GM21619 (cell line): ENCODE results near the gene CAMK2A.
"Not testable (repeated sequence)": the region's sequence is repeated elsewhere in the genome, so short reads cannot be mapped to it uniquely, and the experiment has no call there.

Source experiments
- ATAC-seq: cut with Tn5 transposase; IDR thresholded peaks from one replicate; pipeline ENCODE4 v1.9.1; 2021; ENCODE audit not compliant: unreplicated experiment

CAMK2A gene

DNA sequence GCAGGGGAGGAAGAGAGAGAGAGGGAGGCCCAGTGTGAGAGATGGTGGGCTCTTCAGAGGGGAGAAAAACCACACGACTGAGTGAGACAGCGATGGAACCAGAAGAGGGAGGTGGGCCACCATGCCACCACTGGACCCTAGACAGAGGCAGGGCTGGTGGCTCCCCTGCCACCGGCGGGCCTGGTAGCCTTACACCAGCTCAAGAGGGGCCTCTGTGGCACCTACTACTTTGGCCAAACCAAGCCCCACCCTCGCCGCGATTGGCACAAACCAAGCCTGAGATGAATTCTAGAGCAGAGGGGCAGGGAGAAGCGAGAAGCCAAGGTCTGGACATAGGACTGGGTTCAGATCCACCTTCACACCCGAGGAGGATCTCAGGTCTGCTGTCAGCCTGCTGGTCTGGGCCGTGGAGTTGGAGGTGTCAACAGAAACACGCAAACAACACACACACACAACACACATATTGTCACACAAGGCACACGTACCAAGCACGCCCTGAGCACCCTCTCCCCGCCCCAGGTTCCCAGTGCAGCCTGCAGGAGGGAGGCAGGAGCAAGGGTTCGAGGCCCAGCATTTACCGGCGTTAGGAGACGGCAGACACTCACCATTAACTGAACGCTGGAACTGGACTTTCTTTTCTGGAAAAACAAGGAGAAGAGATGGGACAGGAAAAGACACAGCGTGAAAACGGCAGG is 50.3 kb downstream of the CAMK2A start:
- no peak for ATAC-seq

- no peak for ATAC-seq
Observed at GRCh38 chr5:150238646-150239045, 50.9 kb downstream of the CAMK2A start.

- no peak for ATAC-seq
Observed at GRCh38 chr5:150236981-150237754, 52.4 kb downstream of the CAMK2A start.

GRCh38 chr5:150236313-150236712 is 53.3 kb downstream of the CAMK2A start:
- no peak for ATAC-seq

DNA sequence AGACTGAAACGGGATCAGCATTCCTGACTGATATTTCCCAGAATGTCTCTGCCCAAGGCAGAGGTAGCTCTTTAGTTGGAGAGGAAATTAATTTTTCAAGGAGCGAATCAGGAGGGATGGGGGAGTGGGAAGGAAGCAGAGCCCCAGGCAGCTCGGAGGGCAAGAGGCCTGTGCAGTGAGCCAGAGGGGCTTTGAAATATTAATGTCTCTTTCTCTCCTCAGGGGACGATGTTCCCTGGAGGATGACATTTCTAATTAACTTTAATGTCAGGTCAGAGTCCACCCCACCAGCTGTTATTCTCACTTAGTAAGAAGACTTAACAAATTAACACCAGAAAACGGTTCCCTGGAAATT is 54.1 kb downstream of the CAMK2A start:
- ATAC-seq = no peak

DNA sequence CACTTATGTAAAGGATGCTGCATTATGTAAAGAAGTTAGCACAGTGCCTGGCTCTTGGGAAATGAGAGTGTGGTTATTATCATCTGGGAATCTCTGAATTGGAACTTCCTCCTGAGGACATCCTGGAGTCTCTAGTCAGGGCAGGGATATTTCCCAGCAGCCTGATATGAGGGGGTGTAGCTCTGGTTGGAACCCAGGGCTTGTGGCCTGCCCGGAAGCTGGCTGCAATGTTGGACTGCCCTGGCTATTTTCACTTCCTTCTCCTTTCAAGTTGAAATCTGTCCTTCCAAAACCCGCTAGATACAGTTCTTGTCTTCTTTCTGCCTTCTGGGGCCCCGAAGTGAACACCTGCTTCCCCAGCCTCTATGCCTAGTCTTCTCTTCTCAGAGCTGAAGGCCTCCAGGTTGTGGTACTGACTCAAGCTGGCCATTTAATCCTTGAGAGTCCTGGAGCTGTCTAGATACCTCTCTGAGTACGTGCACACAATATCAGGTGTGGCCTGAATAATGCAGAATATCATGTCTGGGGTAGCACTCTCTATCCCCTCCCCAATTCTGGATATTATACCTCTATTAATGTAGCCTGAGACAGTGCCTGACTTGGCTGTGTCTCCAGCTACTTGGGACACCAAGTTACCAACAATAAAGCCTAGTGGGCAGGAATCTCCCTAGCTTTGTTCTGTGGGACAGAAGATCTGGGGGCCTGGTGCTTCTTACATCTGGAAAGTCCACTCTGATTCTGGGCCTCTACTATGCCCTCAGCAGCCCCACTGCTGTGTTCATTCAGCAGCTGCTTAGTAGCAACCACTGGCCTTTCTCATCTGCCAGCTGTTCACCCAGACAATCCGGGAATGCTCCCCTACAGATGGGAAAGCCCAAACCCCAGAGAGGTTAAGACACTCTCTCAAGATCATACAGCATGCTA is 54.7 kb downstream of the CAMK2A start:
- no peak for ATAC-seq

DNA sequence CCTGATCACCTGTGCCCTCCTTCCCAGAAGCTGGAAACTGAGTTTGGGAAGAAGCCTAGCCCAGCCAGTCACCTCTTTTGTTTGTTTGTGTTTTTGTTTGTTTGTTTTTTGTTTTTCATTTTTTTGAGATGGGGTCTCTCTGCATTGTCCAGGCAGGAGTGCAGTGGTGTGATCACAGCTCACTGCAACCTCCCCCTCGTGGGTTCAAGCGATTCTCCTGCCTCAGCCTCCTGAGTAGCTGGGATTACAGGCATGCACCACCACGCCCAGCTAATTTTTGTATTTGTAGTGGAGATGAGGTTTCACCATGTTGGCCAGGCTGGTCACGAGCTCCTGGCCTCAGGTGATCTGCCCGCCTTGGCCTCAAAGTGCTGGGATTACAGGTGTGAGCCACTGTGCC is 55.9 kb downstream of the CAMK2A start:
- not testable (repeated sequence) for ATAC-seq

GRCh38 chr5:150230842-150231241 is 58.7 kb downstream of the CAMK2A start:
- ATAC-seq = no peak

- no peak for ATAC-seq
Observed at GRCh38 chr5:150229571-150229970, 60.0 kb downstream of the CAMK2A start.

DNA sequence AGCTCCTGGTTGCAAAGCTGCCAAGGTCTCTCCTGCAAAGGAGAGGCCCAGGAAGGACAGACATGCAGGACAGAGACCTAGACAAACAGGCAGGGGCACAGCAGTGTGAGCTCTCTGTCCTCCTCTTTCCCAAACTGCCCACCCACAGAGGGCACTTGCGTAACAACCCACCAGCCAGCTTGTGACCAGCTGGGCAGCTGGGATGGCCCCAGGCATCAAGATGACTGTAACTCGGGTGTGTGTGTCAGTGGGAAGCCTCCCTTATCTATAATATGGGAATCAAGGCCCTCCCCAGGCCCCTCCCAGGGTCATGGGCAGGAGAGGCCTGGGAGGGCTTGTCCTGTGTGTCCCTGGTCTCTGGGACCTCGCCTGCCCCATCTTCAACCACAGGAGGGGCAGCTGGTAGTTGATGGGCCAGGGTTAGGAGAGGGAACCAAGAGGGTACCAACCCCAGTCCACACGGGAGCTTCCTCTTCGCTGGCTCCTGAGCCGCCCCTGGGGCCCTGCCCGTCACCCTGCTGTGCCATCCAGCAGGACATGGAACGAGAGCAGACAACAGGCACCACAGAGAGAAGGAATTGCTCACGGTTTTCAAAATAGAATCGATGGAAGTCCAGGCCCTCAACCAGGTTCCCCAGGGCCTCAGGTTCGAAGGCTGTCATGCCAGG is 61.8 kb downstream of the CAMK2A start:
- ATAC-seq = no peak

GRCh38 chr5:150227036-150227435 is 62.5 kb downstream of the CAMK2A start:
- ATAC-seq = no peak

- no peak for ATAC-seq
Observed at GRCh38 chr5:150224483-150225027, 65.0 kb downstream of the CAMK2A start.

- ATAC-seq = no peak
Observed at GRCh38 chr5:150223474-150223873, 66.1 kb downstream of the CAMK2A start.

DNA sequence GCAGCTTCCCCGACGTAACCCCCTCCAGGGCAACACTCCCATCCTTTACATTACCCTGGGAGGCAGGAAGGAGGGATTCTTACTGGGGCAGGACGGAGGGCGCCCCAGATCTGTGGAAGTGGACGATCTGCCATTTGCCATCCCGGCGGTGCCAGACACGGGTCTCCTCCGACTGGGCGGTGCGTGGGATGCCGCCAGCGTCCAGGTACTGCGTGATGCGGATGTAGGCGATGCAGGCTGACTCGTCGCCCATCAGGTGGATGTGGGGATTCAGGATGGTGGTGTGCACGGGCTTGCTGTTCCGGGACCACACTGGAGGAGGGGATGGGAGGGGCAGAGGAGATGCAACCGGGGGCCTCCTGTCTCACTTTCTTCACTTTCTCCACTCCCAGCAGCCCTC is 66.7 kb downstream of the CAMK2A start:
- ATAC-seq = no peak

DNA sequence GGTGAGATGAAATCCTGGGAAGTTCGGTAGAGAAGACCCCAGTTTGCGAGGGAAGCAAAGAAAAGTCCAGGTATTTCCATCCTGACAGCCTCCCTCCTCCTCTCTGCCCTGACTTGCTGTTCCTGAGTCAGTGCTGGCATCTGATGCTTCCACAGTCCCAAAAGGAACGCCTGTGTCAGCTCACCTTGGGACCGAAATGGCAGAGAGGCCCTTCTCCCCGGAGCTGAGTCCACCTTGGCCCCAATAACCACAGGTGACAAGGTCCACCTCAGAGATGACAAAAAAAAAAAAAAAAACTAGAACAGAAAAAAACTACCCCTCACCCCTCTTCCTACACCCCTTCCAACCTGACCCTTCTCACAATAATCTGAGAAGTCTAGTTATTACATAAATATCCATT is 68.1 kb downstream of the CAMK2A start:
- no peak for ATAC-seq

DNA sequence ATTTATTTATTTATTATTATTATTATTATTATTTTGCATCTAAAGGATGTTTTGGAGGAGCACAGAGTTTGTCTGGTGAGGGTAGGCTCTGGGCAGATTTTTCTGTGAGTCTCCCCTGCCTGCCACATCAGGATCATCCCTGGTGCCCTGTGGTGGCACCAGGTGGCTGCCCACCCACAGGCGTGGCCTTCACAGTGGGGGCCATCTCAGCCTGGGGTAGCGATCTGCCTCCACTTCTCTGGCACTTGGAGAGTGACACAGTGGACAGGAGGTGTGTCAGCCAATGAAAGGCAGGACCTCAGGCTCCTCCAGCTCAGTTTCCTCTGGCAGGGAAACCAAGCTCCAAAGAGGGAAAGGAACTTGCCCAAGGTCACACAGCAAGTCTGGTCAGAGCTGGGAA is 69.7 kb downstream of the CAMK2A start:
- no peak for ATAC-seq

DNA sequence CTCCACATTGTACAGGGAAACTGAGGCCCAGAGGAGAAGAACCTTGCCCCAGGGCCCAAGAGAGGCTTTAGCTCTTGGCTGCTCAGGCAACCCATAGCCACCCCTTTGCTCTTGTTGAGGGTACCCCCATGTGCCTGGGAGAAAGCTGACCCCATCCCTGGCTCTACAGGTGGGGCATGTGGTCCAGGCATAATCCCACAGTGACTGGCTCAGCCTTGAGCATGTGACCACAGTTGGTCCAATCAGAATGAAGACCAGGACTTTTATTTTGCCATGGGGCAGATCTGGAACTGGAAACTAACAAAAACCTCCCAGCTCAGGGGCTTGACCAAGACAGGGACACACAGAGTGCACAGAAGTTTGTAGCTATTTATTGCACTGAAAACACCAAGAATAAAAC is 70.4 kb downstream of the CAMK2A start:
- ATAC-seq = no peak

DNA sequence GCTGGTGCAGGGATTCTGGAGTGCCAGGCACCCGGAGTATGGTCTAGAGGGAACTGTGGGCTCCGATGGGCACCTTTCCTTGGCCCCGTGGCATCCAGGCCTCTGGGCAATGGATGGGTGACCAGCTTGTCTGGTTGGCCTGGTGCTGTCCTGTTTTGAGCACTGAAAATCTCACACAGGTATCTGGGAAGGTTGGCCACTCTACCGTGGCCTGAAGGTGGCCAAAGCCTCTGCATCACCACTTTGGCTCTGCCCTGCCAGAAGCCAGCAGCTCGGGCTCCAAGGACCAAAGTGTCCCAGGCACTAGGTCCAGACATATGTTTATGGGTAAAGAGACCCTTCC is 70.9 kb downstream of the CAMK2A start:
- ATAC-seq = no peak

DNA sequence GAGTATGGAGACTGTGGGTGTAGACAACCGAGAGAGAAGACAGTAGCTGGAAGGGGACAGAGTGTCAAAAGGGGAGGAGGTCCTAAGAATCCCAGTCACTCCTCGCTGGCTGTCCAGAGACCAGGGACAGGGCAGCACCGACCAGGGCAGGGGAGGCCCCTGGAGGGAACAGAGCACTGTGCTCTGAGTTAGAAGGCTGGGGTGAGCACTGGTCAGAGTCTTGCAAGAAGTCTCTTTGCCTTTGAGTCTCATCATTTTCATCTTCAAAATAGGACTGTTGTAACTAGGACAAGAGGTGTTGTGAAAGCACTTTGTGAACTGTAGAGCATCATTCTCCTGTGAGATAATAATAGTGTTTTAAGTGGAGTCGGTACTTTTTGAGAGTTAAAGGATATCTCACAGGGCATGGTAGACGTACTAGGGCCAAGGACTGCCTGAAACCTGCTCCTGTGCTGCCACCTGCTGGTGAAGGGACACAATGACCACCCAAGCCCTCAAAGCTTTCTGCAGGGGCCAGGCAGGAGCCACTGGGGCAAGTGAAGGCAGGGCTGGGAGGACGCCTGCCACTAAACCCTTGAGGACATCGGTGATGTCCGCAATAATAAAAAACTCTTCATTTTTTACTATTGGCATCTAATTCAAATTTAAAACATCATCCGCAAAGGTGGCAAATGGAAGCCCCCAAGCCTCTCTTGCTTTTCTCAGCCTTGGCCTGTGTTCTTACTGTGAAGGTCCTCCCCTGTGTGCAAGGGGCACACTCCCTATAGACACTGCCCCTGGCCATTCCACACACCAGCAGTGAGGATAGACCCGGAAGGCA is 71.5 kb downstream of the CAMK2A start:
- ATAC-seq = peak; percentile 87

DNA sequence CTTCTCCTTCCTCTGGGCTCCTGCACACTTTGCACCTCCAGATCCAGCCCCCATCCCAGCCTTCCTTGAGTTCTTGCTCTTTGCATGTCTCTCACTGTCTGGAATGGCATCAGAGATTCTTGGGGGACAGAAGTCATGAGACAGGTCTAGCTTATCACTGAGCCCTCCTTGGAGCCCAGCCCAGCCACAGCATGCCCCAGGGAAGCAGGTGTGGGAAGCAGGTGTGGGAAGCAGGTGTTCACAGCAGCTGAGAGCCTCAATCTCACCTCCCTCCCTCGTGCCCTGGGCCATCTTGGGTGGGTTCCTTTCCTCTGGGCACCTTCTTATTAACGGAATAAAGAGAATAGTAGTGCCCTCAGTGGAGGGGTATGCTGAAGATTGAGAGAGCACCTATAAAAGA is 72.5 kb downstream of the CAMK2A start:
- ATAC-seq = no peak
